OCI-M2 (cell line): ENCODE data around the gene CSF2RB.
A peak's percentile ranks its signal among the peaks of the same experiment; 100 is the strongest.

ENCODE experiments used
- DNase-seq: peaks from one replicate; lab custom pipeline; 2025; ENCODE audit not compliant: unreplicated experiment; lab: John Stamatoyannopoulos, UW

CSF2RB gene

DNA sequence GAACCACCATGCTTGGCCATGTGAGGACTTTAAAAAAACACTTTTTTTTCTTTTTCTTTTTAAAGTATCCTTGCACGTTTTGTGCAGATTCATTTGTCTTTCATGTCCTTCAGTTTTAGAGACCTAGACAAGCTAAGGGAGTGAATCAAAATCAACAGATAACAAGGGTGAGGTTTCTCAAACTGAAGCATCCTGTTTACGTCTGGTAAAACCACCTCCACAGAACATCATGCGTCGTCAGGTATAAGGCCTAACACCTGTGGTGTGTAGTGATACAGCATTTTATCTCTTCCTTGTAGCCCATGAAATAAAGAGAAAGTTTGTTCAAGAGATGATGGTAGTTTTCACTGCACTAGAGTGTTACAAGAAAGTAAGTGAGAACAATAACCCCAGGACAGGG lies 26.3 kb upstream of the CSF2RB start:
- no peak for DNase-seq

DNA sequence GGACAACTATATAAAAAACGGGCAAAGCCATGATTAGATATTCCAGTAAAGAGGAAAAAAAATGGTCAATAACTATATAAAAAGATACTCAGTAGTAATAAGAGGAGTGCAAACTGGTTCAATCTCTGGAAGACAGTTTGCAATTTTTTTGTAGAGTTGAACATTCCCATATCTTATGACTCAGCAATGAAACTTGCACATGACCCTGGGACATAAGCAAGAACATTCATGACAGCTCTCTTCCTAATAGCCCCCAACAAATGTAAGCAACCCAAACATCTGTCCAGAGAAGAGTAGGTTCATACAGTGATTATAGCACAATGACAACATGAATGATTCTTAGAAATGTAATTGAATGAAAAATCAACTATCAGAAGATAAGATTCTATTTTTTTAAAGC lies 21.8 kb upstream of the CSF2RB start:
- no peak for DNase-seq

DNA sequence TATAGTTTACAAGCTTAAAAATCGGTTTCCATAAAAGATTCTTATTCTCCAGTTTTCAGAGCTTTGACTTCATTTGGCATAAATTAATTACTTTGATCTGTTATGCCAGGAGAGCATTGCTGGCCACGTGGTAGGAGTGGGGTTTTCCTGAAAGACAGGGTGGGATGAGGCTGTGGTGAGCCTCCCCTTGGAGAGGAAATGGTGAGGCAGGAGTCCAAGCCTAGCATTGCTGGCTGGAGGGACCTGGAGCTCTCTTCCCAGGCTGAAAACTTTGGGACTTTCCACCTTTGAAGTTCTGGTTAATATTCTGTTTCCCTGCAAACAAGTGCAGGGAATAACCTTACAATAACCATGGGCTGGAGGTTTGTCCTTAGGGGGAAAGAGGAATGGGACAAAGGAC lies 21.1 kb upstream of the CSF2RB start:
- no peak for DNase-seq

DNA sequence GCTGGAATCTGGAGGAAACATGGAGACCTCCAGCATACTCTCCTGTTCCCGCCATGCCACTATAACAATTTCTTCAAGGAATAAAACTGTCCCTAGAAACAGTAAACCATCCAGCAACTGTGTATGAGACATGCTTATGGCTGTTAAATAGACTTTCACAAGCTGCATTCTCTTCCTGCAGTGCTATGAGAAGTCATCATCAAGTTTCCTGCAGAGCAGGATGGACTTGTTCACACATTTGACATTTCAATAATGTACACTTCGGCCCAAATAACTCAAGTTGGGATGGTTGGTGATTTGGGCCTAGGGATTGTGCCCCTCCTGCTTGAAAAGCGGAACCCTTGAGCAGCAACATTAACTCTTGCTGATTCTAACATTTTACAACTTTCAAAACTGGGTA lies 20.2 kb upstream of the CSF2RB start:
- no peak for DNase-seq

DNA sequence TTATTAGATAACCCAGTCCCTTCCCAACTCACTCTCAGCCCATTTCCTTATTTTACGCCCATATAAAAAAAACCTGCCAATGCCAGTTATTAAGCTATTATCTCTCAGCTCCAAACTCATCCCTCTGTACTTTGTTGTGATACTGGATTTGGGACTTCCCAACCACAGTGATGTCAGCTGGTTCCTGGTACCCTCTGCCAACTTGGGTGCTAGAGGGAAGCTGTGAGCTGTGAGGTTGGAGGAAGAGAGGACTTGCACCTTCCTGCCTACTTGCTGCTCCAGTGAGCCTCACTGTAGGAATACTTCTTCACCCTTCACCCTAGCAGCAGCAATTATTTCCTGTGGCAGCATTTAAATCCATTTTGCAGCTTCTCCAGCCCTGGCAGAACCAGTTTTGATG lies 19.2 kb upstream of the CSF2RB start:
- DNase-seq, result no peak

DNA sequence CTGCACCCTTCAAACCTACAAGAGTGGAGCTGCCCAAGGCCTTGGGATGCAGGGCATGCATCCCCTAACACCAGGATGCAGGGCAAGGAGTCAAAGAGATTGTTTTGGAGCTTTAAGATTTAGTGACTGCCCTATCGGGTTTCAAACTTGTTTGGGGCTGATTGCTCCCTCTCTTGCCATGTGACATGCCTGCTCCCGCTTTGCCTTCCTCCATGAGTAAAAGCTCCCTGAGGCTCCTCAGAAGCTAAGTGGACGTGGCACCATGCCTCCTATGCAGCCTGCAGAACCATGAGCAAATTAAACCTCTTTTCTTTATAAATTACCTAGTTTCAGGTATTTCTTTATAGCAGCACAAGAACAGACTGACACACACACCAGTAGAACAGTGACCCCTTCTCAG lies 15.8 kb upstream of the CSF2RB start:
- DNase-seq, result no peak

DNA sequence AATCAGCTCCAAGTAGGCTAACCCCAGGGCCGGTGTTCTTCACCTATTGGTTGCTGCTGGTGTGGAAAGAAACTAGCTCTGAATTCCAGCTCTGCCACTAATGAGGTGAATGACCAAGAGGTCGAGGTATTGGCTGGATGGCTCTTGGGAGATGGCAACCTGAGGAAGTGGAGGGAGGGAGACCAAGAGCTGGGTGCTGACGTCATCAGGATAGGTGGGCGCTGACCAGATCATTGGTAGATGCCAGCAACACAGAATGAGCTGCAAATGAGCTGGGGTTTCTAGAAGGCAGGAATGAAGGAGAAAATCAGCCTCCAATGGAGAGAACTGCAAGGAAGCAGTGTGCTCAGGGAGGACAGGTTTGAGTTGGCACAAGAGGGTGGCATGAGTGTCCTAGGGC lies 14.7 kb upstream of the CSF2RB start:
- DNase-seq, result no peak

DNA sequence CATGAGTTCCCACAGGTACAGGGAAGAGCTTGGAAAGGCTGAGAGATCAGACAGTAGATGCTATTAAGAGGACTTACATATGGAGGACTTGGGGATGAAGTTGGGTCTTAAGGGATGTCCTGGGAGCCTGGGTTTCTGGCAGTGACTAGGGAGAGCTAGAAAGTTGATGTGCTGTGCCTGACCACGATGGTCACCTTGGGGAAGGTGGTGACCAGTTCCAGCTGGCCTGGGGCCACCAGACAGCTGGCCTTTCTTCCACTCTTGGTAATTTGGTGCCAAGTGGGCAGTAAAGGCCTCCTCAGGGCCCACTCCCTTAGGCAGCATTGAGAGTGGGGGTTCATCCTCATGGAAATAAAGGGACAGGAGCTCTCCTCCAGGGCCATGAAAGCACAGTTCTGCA lies 13.9 kb upstream of the CSF2RB start:
- DNase-seq, result no peak

DNA sequence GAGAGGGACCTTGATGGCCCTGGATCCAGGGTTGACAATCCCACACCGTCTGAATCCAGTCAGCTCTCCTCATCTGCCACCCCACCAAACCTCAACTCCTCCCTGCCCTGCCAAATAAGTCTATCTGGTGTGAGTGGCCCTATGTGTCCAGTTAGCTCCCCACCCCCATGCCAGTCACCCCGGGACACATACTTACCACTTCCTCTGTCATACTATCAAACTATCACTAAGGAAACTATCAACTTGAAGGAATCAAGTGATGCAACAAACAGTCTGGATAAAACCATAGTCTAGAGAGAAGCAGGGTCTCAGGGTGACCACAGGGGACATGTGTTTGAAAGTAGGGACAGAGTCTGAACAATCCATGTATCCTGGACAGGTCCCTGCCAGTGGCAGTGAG lies 13.2 kb upstream of the CSF2RB start:
- peak; percentile 30 for DNase-seq

DNA sequence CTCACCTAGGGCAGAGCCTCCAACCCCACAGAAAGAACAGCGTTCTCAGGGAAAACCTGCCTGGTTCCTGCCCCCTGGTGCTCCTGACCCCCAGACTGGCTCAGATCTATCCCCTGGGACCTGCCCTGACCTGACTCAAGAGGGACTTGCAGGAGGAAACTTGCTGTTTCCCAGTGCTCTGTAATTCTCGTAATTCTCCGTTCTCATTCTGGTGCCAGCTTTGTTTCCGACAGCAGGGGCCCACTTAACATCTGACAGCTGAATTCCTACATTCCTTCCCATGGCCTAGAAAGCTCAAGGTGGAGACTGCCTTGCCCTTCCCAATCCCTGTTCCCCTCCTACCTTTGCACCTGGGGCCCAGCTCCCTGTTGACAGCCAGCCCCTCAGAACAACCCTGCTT lies 12.5 kb upstream of the CSF2RB start:
- no peak for DNase-seq

DNA sequence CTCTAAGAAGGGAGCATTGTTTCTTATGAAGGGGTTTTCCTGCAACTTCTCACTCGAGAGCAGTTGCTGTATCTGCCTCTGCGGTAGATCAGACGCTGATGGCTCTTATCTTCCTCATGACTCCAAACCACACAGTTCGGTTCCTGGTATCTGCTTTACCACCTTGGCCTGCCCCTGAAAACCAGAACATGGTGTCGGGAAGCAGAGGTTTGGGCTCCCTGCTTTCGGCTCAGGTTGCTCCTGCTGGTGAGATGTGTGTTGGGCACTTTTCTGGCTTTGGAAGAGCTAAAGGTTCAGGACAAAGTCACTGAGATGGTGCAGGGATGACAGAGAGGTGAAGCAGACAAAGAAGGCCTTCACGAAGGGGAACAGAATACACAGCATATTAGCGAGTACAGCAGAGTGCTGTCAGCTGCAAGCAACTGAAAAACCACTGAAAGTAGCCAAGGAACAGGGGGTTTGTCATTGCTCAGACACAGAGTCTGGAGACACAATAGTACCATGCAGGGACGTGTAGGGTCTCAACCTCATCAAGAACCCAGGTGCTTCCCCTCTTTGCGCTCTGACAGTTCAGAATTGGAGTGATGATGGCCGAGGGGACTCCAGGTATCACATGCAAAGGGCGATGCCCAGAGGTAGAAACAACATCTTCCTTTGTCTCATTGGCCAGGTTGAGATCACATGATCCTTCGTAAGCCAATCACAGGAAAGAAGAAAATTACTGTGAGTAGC lies 11.9 kb upstream of the CSF2RB start:
- peak; percentile 28 for DNase-seq

DNA sequence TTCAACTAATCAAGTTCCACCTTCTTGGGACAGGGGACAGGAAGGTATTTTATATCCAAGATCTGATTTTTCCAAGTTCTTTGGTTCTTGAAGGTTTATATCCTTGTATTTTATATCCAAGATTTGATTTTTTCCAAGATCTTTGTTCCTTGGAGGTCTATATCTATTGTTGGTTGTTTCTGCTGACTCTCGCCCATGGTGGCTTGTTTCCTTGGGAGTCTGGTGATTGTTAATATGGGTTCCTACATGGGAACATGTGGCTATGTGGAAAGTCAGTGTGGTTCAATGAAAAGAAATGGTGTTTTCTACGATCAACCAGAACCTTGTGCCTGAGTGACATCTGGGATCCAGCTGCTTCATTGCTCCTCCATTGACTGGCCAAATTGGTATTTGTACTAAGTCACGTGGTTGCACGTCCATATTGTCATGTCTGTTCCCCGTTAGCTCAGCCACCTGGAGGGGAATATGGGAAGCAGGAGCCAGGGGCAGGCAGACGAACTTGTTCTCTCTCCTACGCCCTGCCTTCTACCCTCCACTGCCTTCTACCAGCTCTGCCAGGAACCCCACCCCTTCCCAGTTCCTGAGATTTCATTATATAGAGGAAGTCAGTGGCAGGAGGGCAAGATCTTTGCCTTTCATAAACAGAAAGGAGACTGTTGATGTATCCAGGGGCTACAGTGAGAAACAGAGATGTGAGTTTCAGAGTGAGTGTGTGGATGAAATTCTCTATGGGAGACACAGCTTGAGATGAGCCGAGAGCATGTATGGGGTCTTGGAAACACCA lies 11.1 kb upstream of the CSF2RB start:
- DNase-seq, result no peak

DNA sequence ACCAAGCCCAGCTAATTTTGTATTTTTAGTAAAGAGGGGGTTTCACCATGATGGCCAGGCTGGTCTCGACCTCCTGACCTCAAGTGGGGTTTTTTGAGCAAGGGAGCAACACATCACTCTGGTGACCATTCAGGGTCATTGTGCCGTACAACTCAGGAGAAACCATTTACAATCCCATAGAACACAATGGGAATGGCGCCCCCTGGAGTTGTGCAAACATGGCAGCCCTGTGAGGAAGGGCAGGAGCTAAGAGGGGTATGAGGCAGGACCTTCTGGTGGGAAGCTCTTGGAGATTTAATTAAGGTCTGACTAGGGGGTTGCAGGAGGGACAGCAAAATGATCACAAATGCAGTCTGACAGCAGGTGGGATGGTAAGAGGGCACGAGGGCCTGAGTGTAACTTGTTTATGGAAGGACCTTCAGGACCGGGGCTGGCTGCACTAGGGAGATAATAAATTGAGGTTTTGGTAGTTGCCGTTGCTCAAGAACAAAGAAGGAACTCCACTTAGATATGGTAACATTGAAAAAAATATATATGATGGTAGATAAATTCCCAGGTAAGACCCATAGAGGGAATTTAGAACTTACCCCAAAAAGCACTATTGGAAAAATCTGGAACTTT lies 9.1 kb upstream of the CSF2RB start:
- DNase-seq, result no peak

DNA sequence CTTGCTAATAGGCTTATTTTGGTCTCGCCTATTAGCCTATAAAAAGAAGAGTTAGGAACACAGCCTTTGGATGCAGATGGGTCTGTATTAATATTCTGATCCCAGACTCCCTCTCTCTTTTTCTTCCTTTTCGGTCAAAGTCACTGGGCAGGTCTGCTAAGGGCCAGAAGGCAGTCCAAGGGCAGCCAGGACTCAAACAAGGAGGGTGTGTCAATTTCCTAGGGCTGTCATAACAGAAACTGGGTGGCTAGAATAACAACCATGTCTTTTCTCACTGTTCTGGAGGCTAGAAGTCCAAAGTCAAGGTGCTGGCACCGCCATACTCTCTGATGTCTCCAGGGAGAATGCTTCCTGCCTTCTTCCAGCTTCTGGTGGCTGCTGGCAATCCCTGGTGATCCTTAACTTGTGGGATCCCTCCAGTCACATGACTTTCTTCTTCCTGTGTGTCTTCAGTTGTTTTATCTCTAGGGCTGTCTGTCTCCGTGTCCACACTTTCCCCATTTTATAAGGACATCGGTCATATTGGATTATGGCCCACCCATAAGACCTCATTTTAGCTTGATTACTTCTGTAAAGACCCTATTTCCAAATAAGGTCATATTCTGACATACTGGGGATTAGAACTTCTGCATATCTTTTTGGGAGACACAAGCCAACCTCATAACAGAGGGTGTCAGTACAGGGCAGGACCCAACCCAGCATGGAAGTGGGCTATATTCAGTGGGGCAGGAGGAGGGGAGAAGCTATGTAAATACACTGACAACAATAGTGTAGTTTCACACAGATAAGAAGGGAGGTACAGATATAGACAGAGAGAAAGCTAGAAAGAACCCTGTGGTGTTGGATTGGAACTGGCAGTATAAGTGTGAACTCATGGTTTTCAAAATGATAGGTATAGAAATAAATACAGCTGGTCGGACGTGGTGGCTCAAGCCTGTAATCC lies 5.9 kb upstream of the CSF2RB start:
- no peak for DNase-seq

DNA sequence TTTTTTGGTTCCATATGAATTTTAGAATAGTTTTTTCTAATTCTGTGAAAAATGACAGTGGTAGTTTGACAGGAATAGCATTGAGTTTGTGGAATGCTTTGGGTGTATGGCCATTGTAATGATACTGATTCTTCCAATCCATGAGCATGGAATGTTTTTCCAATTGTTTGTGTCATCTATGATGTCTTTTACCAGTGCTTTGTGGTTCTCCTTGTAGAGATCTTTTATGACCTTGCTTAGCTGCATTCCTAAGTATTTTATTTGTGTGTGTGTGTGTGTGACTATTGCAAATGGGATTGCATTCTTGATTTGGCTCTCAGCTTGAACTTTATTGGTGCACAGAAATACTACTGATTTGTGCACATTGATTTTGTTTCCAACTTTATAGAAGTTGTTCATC lies 3.0 kb upstream of the CSF2RB start:
- no peak for DNase-seq

DNA sequence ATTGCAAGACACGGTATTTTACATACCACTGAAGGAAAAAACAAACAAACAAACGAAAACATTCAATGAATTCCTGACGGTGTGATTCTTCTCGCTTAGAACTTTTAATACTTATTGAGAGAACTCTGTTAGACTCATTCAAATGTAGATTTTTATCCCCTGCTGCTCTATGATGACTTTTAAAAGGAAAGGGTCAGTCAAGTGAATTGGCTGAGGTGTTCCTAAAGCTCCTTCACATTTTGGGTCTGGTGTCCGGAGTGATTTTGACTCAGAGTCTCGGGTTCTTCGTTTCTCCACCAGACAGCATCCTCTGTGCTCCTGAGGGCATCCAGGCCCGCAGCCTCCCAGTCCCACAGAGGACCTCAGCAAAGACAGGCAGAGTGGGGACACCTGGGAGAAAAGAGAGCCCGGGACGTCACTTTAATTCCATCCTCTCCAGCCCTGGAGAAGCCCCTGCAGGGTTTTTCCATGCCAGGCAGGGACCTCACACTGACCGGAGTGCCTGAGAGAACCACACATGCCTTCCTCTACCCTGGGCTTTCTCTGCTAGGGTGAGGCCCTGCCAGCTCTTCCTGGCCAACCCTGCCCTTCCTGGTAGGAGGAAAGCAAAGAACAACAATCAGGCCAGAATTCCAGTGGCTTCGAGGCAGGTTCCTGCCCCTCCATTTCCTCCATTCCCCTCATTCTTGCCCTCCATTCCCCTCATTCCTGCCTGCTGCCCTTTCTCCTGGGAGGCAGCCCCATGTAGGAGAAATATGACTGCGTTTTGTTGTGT lies 1.4 kb upstream of the CSF2RB start:
- no peak for DNase-seq

DNA sequence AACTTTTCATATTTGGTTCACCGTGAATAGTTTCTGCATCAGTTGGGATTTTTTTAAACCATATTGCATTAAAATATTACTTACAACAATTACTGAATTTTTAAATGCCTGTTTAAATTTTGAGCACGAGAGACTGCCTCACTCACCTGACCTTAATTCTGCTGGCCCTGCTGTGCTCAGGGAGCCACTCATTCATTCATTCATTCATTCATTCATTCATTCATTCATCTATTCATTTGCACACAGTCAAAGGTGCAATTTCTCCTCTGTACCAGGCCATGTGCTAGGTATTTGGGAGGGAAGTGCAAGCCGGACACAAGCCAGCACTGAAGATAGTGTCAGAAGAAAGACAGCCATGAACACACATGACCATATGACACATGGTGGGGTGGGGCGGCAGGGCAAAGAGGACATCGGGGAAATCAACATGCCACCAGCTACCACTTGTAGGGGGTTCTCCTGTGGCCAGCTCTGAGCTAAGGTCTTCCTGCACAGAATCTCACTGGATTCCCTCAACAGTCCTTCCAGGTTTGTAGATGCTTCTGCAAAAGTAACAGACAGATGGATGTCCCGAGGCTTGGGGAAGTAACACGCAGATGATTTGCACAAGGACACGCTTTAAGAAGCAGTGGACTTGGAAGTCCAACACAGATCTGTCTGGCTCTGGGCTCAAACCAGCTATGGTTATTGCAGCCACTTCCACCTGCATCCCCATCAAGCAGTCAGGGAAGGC lies 568 bp upstream of the CSF2RB start:
- DNase-seq, result no peak

DNA sequence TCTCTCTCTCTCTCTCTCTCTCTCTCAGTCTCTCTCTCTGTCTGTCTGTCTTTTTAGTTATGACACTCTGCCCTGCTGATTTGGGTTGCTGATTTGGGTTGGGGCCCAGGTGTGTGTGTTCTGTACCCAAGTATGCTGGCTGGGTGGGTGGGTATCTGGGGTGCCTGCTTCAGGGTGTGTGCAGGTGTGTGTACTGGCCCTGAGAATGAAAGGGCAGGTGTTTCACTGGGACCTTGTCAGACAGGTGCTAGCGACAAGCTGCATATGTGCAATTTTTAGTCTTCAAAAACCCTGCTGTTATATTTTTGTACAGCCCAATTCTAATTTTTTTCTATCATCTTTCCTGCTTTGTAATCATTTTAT lies 943 bp downstream of the CSF2RB start:
- no peak for DNase-seq

DNA sequence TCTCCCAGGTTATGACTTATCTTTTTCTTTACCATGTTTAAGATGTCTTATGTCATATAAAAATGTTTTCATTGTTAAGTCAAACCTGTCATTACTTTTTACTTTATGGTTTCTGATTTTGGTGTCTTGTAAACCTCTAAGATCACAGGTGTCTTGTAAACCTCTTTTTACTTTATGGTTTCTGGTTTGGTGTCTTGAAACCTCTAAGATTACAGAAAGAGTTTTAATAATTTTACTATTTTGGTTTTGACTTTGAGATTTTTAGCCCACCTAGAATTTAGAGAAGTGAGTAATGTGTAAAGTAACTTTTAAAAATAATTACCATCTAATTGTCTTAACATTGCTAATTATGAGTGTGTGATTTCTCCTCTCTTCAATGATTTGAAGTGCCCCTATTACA lies 2.6 kb downstream of the CSF2RB start:
- no peak for DNase-seq
